Measurements from ENCODE around the gene ATF2.
"Not testable (repeated sequence)": the region's sequence is repeated elsewhere in the genome, so short reads cannot be mapped to it uniquely, and the experiment has no call there.

Gene ATF2

GRCh38 chr2:175166216-175166824, 1.7 kb downstream of the ATF2 start:
- no peak for DNase-seq (ENCODE audit: low read depth in 1 of 2, low spot score in 1 of 2)

GRCh38 chr2:175164235-175164634, 3.8 kb downstream of the ATF2 start:
- no peak for DNase-seq (ENCODE audit: low read depth in 1 of 2, low spot score in 1 of 2)

GRCh38 chr2:175158894-175159293, 9.1 kb downstream of the ATF2 start:
- no peak for DNase-seq (ENCODE audit: low read depth in 1 of 2, low spot score in 1 of 2)

GRCh38 chr2:175156534-175156933, 11.5 kb downstream of the ATF2 start:
- DNase-seq (ENCODE audit: low read depth in 1 of 2, low spot score in 1 of 2): no peak

- no peak for DNase-seq (ENCODE audit: low read depth in 1 of 2, low spot score in 1 of 2)
Observed at GRCh38 chr2:175154661-175155082, 13.3 kb downstream of the ATF2 start.

GRCh38 chr2:175152242-175152641, 15.8 kb downstream of the ATF2 start:
- DNase-seq (ENCODE audit: low read depth in 1 of 2, low spot score in 1 of 2): no peak

- DNase-seq (ENCODE audit: low read depth in 1 of 2, low spot score in 1 of 2): no peak
Observed at GRCh38 chr2:175151791-175152190, 16.2 kb downstream of the ATF2 start.

- no peak for DNase-seq (ENCODE audit: low read depth in 1 of 2, low spot score in 1 of 2)
Observed at GRCh38 chr2:175147186-175147585, 20.8 kb downstream of the ATF2 start.

GRCh38 chr2:175143678-175144077, 24.3 kb downstream of the ATF2 start:
- no peak for DNase-seq (ENCODE audit: low read depth in 1 of 2, low spot score in 1 of 2)

GRCh38 chr2:175143191-175143590, 24.8 kb downstream of the ATF2 start:
- no peak for DNase-seq (ENCODE audit: low read depth in 1 of 2, low spot score in 1 of 2)

- DNase-seq (ENCODE audit: low read depth in 1 of 2, low spot score in 1 of 2): no peak
Observed at GRCh38 chr2:175140332-175140731, 27.7 kb downstream of the ATF2 start.

GRCh38 chr2:175137793-175138192, 30.2 kb downstream of the ATF2 start:
- DNase-seq (ENCODE audit: low read depth in 1 of 2, low spot score in 1 of 2): no peak

GRCh38 chr2:175136334-175137215, 31.4 kb downstream of the ATF2 start:
- DNase-seq (ENCODE audit: low read depth in 1 of 2, low spot score in 1 of 2): no peak

GRCh38 chr2:175135862-175136261, 32.1 kb downstream of the ATF2 start:
- no peak for DNase-seq (ENCODE audit: low read depth in 1 of 2, low spot score in 1 of 2)

GRCh38 chr2:175135177-175135576, 32.8 kb downstream of the ATF2 start:
- no peak for DNase-seq (ENCODE audit: low read depth in 1 of 2, low spot score in 1 of 2)

GRCh38 chr2:175131252-175131651, 36.8 kb downstream of the ATF2 start:
- DNase-seq (ENCODE audit: low read depth in 1 of 2, low spot score in 1 of 2): no peak

- no peak for DNase-seq (ENCODE audit: low read depth in 1 of 2, low spot score in 1 of 2)
Observed at GRCh38 chr2:175126661-175127060, 41.3 kb downstream of the ATF2 start.

- DNase-seq (ENCODE audit: low read depth in 1 of 2, low spot score in 1 of 2): no peak
Observed at GRCh38 chr2:175123254-175123653, 44.7 kb downstream of the ATF2 start.

- no peak for DNase-seq (ENCODE audit: low read depth in 1 of 2, low spot score in 1 of 2)
Observed at GRCh38 chr2:175111200-175111657, 56.8 kb downstream of the ATF2 start.

- not testable (repeated sequence) for DNase-seq (ENCODE audit: low read depth in 1 of 2, low spot score in 1 of 2)
Observed at GRCh38 chr2:175108091-175108490, 59.9 kb downstream of the ATF2 start.

- DNase-seq (ENCODE audit: low read depth in 1 of 2, low spot score in 1 of 2): no peak
Observed at GRCh38 chr2:175107146-175107545, 60.9 kb downstream of the ATF2 start.

- DNase-seq (ENCODE audit: low read depth in 1 of 2, low spot score in 1 of 2): no peak
Observed at GRCh38 chr2:175103191-175103590, 64.8 kb downstream of the ATF2 start.
